Hepatocyte (in vitro differentiated cells): Measurements from ENCODE around the gene TCN1.

Source experiments
- EZH2 ChIP-seq: fragments of 200-600 bp; sonication (generic); IDR thresholded peaks from 2 replicates; pipeline ENCODE4 v1.6.1; 2016; ENCODE audit warnings: antibody characterized with exemption, mild to moderate bottlenecking, borderline replicate concordance
- EZH2phosphoT487 ChIP-seq: fragments of 200-600 bp; sonication (generic); IDR thresholded peaks from one replicate; pipeline ENCODE4 v1.6.1; 2018; ENCODE audit warnings: antibody characterized with exemption, mild to moderate bottlenecking, low read depth, moderate library complexity; ENCODE audit not compliant: unreplicated experiment, severe bottlenecking
- TF ChIP-seq, protein P1 (sequence below): fragments of 200-600 bp; sonication (generic); IDR thresholded peaks from 2 replicates; pipeline ENCODE4 v1.5.1; 2016; ENCODE audit warnings: antibody characterized with exemption, mild to moderate bottlenecking; ENCODE audit not compliant: poor library complexity

- TF ChIP-seq, protein P1, sequence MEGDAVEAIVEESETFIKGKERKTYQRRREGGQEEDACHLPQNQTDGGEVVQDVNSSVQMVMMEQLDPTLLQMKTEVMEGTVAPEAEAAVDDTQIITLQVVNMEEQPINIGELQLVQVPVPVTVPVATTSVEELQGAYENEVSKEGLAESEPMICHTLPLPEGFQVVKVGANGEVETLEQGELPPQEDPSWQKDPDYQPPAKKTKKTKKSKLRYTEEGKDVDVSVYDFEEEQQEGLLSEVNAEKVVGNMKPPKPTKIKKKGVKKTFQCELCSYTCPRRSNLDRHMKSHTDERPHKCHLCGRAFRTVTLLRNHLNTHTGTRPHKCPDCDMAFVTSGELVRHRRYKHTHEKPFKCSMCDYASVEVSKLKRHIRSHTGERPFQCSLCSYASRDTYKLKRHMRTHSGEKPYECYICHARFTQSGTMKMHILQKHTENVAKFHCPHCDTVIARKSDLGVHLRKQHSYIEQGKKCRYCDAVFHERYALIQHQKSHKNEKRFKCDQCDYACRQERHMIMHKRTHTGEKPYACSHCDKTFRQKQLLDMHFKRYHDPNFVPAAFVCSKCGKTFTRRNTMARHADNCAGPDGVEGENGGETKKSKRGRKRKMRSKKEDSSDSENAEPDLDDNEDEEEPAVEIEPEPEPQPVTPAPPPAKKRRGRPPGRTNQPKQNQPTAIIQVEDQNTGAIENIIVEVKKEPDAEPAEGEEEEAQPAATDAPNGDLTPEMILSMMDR = no peak
- TF ChIP-seq EZH2 (no peak), EZH2phosphoT487 (no peak)
These were observed 52.3 kb downstream of the TCN1 start for GRCh38 chr11:59814021-59814420.
